GM19099 (cell line): ENCODE results near the gene TRIP13.

Experiments
- POLR2A ChIP-seq: IDR thresholded peaks from 3 replicates; pipeline ENCODE4 v1.6.1; 2011; ENCODE audit warnings: low read depth; ENCODE audit not compliant: insufficient read length; ENCODE audit errors: extremely low read depth

The TRIP13 gene

GRCh38 chr5:951940-952596 is 59.4 kb downstream of the TRIP13 start:
- no peak for TF ChIP-seq POLR2A

- TF ChIP-seq POLR2A = no peak
Measured at GRCh38 chr5:952597-953271, 60.0 kb downstream of the TRIP13 start.

- no peak for TF ChIP-seq POLR2A
Measured at GRCh38 chr5:953535-954449, 61.1 kb downstream of the TRIP13 start.

GRCh38 chr5:955886-956761 is 63.4 kb downstream of the TRIP13 start:
- no peak for TF ChIP-seq POLR2A

GRCh38 chr5:956941-957747 is 64.5 kb downstream of the TRIP13 start:
- no peak for TF ChIP-seq POLR2A

GRCh38 chr5:957748-958485 is 65.2 kb downstream of the TRIP13 start:
- TF ChIP-seq POLR2A = no peak

- no peak for TF ChIP-seq POLR2A
Measured at GRCh38 chr5:958701-959571, 66.3 kb downstream of the TRIP13 start.

GRCh38 chr5:959581-960531 is 67.2 kb downstream of the TRIP13 start:
- TF ChIP-seq POLR2A = no peak

- TF ChIP-seq POLR2A = no peak
Measured at GRCh38 chr5:960551-960950, 67.9 kb downstream of the TRIP13 start.

- TF ChIP-seq POLR2A = no peak
Measured at GRCh38 chr5:961002-961710, 68.5 kb downstream of the TRIP13 start.
